ENCODE results near the gene BCAS3. TPM values are rescaled to one million over a fixed set of nuclear protein-coding genes. Genes with fewer than 3 reads are reported as not detected.

Gene BCAS3
- total RNA-seq, 2 donors from 2014 or later = 28.0 to 37.7 TPM

- H3K36me3 ChIP-seq (ENCODE audit: control insufficient read depth, insufficient read depth, low read length) = no peaks in the 10 kb centered on the region
- H3K9me3 ChIP-seq (ENCODE audit: control insufficient read depth, low read length) = no peaks in the 10 kb centered on the region
- no peaks in the 10 kb centered on the region for H3K27me3 ChIP-seq (ENCODE audit: control insufficient read depth, insufficient read depth, low read length, poor library complexity, severe bottlenecking)
- WGBS, 2 experiments (ENCODE audit: insufficient coverage in 1 of 2, insufficient read length in 1 of 2) = 53 to 60% methylated on average over 6 to 7 of the region's 7 CpGs
- no peak overlapping the region for H3K27ac Mint-ChIP-seq
- peaks cover 4% of the 10 kb centered on the region for H3K27me3 Mint-ChIP-seq (ENCODE audit: insufficient read depth)
- H3K9me3 Mint-ChIP-seq = no peaks in the 10 kb centered on the region
- DNase-seq = no peak
- peaks cover 9% of the 10 kb centered on the region for H3K4me1 Mint-ChIP-seq
- no peaks in the 10 kb centered on the region for H3K4me1 ChIP-seq (ENCODE audit: control insufficient read depth, insufficient read depth, low read length)
- no peak for TF ChIP-seq CTCF (conservative IDR thresholded peaks at IDR 0.05)
- no peak overlapping the region for H3K4me3 ChIP-seq (ENCODE audit: low read length)
- peaks cover 3% of the 10 kb centered on the region for H3K36me3 Mint-ChIP-seq (ENCODE audit: low read depth)
- no peak overlapping the region for H3K27ac ChIP-seq (ENCODE audit: low read depth, low read length)
- H3K4me3 Mint-ChIP-seq = no peak overlapping the region
- H3K9ac ChIP-seq (ENCODE audit: extremely low read depth, low read length, poor library complexity, severe bottlenecking) = no peak overlapping the region
Observed at GRCh38 chr17:61203671-61204131, 526.0 kb downstream of the BCAS3 start.

- H3K27me3 ChIP-seq (ENCODE audit: control insufficient read depth, insufficient read depth, low read length, poor library complexity, severe bottlenecking) = peaks cover 7% of the 10 kb centered on the region
- H3K4me1 Mint-ChIP-seq = peaks cover 17% of the 10 kb centered on the region
- H3K9me3 Mint-ChIP-seq = no peaks in the 10 kb centered on the region
- DNase-seq = no peak
- H3K36me3 Mint-ChIP-seq (ENCODE audit: low read depth) = peaks cover 3% of the 10 kb centered on the region
- no peak overlapping the region for H3K27ac ChIP-seq (ENCODE audit: low read depth, low read length)
- peaks cover 9% of the 10 kb centered on the region for H3K27me3 Mint-ChIP-seq (ENCODE audit: insufficient read depth)
- TF ChIP-seq CTCF (conservative IDR thresholded peaks at IDR 0.05) = no peak
- H3K4me3 Mint-ChIP-seq = no peak overlapping the region
- H3K27ac Mint-ChIP-seq = no peak overlapping the region
- WGBS, 2 experiments (ENCODE audit: insufficient coverage in 1 of 2, insufficient read length in 1 of 2) = 94 to 96% methylated on average over 5 of the region's 5 CpGs
- no peaks in the 10 kb centered on the region for H3K9me3 ChIP-seq (ENCODE audit: control insufficient read depth, low read length)
- H3K4me3 ChIP-seq (ENCODE audit: low read length) = no peak overlapping the region
- H3K9ac ChIP-seq (ENCODE audit: extremely low read depth, low read length, poor library complexity, severe bottlenecking) = no peak overlapping the region
- no peaks in the 10 kb centered on the region for H3K4me1 ChIP-seq (ENCODE audit: control insufficient read depth, insufficient read depth, low read length)
- H3K36me3 ChIP-seq (ENCODE audit: control insufficient read depth, insufficient read depth, low read length) = no peaks in the 10 kb centered on the region
Observed at GRCh38 chr17:61204456-61204855, 526.8 kb downstream of the BCAS3 start.

- H3K36me3 Mint-ChIP-seq (ENCODE audit: low read depth) = peaks cover 3% of the 10 kb centered on the region
- no peak for DNase-seq
- Histone ChIP-seq H3K27me3 (ENCODE audit: control insufficient read depth, insufficient read depth, low read length, poor library complexity, severe bottlenecking) (peaks cover 13% of the 10 kb centered on the region), H3K4me1 (ENCODE audit: control insufficient read depth, insufficient read depth, low read length) (no peaks in the 10 kb centered on the region), H3K4me3 (ENCODE audit: low read length) (no peak overlapping the region), H3K27ac (ENCODE audit: low read depth, low read length) (no peak overlapping the region), H3K9me3 (ENCODE audit: control insufficient read depth, low read length) (no peaks in the 10 kb centered on the region), H3K36me3 (ENCODE audit: control insufficient read depth, insufficient read depth, low read length) (no peaks in the 10 kb centered on the region), H3K9ac (ENCODE audit: extremely low read depth, low read length, poor library complexity, severe bottlenecking) (no peak overlapping the region)
- no peaks in the 10 kb centered on the region for H3K9me3 Mint-ChIP-seq
- H3K27me3 Mint-ChIP-seq (ENCODE audit: insufficient read depth) = peaks cover 14% of the 10 kb centered on the region
- no peak overlapping the region for H3K27ac Mint-ChIP-seq
- no peak for TF ChIP-seq CTCF (conservative IDR thresholded peaks at IDR 0.05)
- 94% methylated on average over 3 of the region's 3 CpGs; no CpG with 5 or more reads in 1 of the 2 experiments for WGBS, 2 experiments (ENCODE audit: insufficient coverage in 1 of 2, insufficient read length in 1 of 2)
- H3K4me3 Mint-ChIP-seq = no peak overlapping the region
- peaks cover 16% of the 10 kb centered on the region for H3K4me1 Mint-ChIP-seq
Observed at GRCh38 chr17:61205401-61205800, 527.8 kb downstream of the BCAS3 start.
